ENCODE results near the gene SYT10. TPM values are rescaled to one million over a fixed set of nuclear protein-coding genes. Genes with fewer than 3 reads are reported as not detected.
A peak's percentile ranks its signal among the peaks of the same experiment; 100 is the strongest.

The SYT10 gene, protein sequence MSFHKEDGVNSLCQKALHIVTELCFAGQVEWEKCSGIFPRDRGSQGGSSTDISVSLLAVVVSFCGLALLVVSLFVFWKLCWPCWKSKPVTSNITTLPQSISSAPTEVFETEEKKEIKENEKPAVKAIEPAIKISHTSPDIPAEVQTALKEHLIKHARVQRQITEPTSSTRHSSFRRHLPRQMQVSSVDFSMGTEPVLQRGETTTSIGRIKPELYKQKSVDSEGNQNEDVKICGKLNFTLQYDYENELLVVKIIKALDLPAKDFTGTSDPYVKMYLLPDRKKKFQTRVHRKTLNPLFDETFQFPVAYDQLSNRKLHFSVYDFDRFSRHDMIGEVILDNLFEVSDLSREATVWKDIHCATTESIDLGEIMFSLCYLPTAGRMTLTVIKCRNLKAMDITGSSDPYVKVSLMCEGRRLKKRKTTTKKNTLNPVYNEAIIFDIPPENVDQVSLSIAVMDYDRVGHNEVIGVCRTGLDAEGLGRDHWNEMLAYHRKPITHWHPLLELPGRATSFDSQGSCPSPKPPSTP
- 0.03 TPM in 1 of 3 replicates, not detected in the others for polyA plus RNA-seq
- polyA plus RNA-seq (2011; ENCODE audit: low read depth), result not detected
- polyA plus RNA-seq (2011; cell fraction: cytosol; rRNA removed), result not detected in 2 replicates
- polyA plus RNA-seq (2011; cell fraction: nucleus; rRNA removed), result not detected in 2 replicates
- polyA plus RNA-seq (2012; ENCODE audit: low replicate concordance), result not detected in 2 replicates
- polyA minus RNA-seq, result not detected in 3 replicates
- polyA minus RNA-seq (2011; cell fraction: cytosol; rRNA and poly(A)+ RNA removed), result not detected
- polyA minus RNA-seq (2011; cell fraction: nucleus; rRNA and poly(A)+ RNA removed), result not detected in 2 replicates

GRCh38 chr12:33439587-33440011 is at the start of gene SYT10:
TSS of gene SYT10 (minus strand) at chr12:33439819. CDS start at chr12:33439522, 297 bp downstream.
- peaks cover 32% of the 10 kb centered on the region for H3K27me3 ChIP-seq (ENCODE audit: control insufficient read depth, extremely low read depth, insufficient read depth, low read length)
- no peaks in the 10 kb centered on the region for H3K79me2 ChIP-seq (ENCODE audit: control insufficient read depth, insufficient read depth, low read length)
- dilution Hi-C loops (cut with MboI; ENCODE audit: extremely low pct_ligation_motif_present, low sequenced_read_pairs), result no loop called here
- H3K36me3 ChIP-seq (ENCODE audit: control insufficient read depth in 2 of 2, extremely low read depth in 1 of 2, insufficient read depth in 2 of 2, low read length in 2 of 2), result no peaks in the 10 kb centered on the region
- H4K20me1 ChIP-seq (ENCODE audit: control insufficient read depth, extremely low read depth, insufficient read depth, low read length), result no peaks in the 10 kb centered on the region
- peak within 1 kb of the TSS; percentile 34 to 78 (median 75) for H3K4me3 ChIP-seq (ENCODE audit: control insufficient read depth in 2 of 3, extremely low read depth in 1 of 3, insufficient read depth in 2 of 3, low read depth in 1 of 3, low read length in 3 of 3)
- DNase-seq (ENCODE audit: low read depth, low spot score) (no peak), FAIRE-seq (no peak)
- H2AFZ ChIP-seq (ENCODE audit: control insufficient read depth, low read length), result peak within 1 kb of the TSS; percentile 57
- TF ChIP-seq EZH2 (IDR thresholded peaks at IDR 0.05; ENCODE audit: low read length) (no peak), CTCF (optimal IDR thresholded peaks at IDR 0.05 in 1 of 3, IDR thresholded peaks at IDR 0.05 in 1 of 3, conservative IDR thresholded peaks at IDR 0.05 in 1 of 3; ENCODE audit: extremely low read depth in 1 of 3, insufficient read depth in 2 of 3, low read length in 3 of 3) (no peak)
- no peak within 1 kb of the TSS for H3K9ac ChIP-seq (ENCODE audit: control insufficient read depth, extremely low read depth, insufficient read depth, low read length)
- H3K4me1 ChIP-seq (ENCODE audit: control insufficient read depth, extremely low read depth, insufficient read depth, low read length), result peaks cover 2% of the 10 kb centered on the region
- H3K27ac ChIP-seq (ENCODE audit: control insufficient read depth, insufficient read depth, low read length), result no peak within 1 kb of the TSS
- no peaks in the 10 kb centered on the region for H3K9me1 ChIP-seq (ENCODE audit: control insufficient read depth, extremely low read depth, insufficient read depth, low read length)
- peak within 1 kb of the TSS; percentile 87 for H3K4me2 ChIP-seq (ENCODE audit: control insufficient read depth, extremely low read depth, insufficient read depth, low read depth, low read length)
- H3K9me3 ChIP-seq (ENCODE audit: control insufficient read depth, low read depth, low read length), result peaks cover 2% of the 10 kb centered on the region

DNA sequence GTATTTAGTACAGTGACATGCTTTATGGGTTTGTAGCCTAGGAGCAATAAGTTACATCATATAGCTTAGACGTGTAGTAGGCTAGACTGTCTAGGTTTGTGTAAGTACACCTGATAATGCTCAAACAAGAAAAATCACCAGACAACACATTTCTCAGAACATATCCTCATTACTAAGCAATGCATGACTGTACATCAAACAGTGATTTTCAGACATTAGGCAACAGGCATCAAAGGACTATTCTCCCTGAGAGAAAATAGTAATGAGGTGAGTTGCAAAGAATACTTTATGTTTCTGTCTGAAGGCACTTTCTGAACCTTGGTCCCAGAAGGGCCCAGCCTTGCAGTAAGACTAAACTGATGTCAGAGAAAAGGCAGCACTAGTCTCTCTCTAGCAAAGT is 48.4 kb upstream of the SYT10 start:
- Histone ChIP-seq H3K9me3 (ENCODE audit: control insufficient read depth, low read depth, low read length) (no peaks in the 10 kb centered on the region), H3K27me3 (ENCODE audit: control insufficient read depth, extremely low read depth, insufficient read depth, low read length) (no peaks in the 10 kb centered on the region), H3K79me2 (ENCODE audit: control insufficient read depth, insufficient read depth, low read length) (no peaks in the 10 kb centered on the region), H3K4me3 (ENCODE audit: control insufficient read depth in 2 of 3, extremely low read depth in 1 of 3, insufficient read depth in 2 of 3, low read depth in 1 of 3, low read length in 3 of 3) (no peak overlapping the region), H3K27ac (ENCODE audit: control insufficient read depth, insufficient read depth, low read length) (no peak overlapping the region), H3K9me1 (ENCODE audit: control insufficient read depth, extremely low read depth, insufficient read depth, low read length) (no peaks in the 10 kb centered on the region), H3K4me1 (ENCODE audit: control insufficient read depth, extremely low read depth, insufficient read depth, low read length) (no peaks in the 10 kb centered on the region), H3K9ac (ENCODE audit: control insufficient read depth, extremely low read depth, insufficient read depth, low read length) (no peak overlapping the region), H4K20me1 (ENCODE audit: control insufficient read depth, extremely low read depth, insufficient read depth, low read length) (no peaks in the 10 kb centered on the region), H3K4me2 (ENCODE audit: control insufficient read depth, extremely low read depth, insufficient read depth, low read depth, low read length) (no peak overlapping the region), H2AFZ (ENCODE audit: control insufficient read depth, low read length) (no peak overlapping the region), H3K36me3 (ENCODE audit: control insufficient read depth in 2 of 2, extremely low read depth in 1 of 2, insufficient read depth in 2 of 2, low read length in 2 of 2) (no peaks in the 10 kb centered on the region)
- TF ChIP-seq EZH2 (IDR thresholded peaks at IDR 0.05; ENCODE audit: low read length) (no peak), CTCF (optimal IDR thresholded peaks at IDR 0.05 in 1 of 3, IDR thresholded peaks at IDR 0.05 in 1 of 3, conservative IDR thresholded peaks at IDR 0.05 in 1 of 3; ENCODE audit: extremely low read depth in 1 of 3, insufficient read depth in 2 of 3, low read length in 3 of 3) (no peak)
- dilution Hi-C loops (cut with MboI; ENCODE audit: extremely low pct_ligation_motif_present, low sequenced_read_pairs), result no loop called here
- DNase-seq (ENCODE audit: low read depth, low spot score), result no peak
- no peak for FAIRE-seq
